ENCODE results near the gene RASSF4.

- TF ChIP-seq CTCF (IDR thresholded peaks at IDR 0.05) (no peak), POLR2A (IDR thresholded peaks at IDR 0.05) (no peak)
Observed at GRCh38 chr10:44911081-44911540, 48.5 kb upstream of the RASSF4 start, which contains the start of gene TMEM72.
